Neutrophil (primary cell): ENCODE data around the gene DOK6.

Experiments used
- H3K27ac ChIP-seq: fragments of 200-600 bp; sonication (generic); 2 replicates; pipeline ENCODE4 v1.5.1; 2016; ENCODE audit warnings: mild to moderate bottlenecking, moderate library complexity
- H3K27me3 ChIP-seq: fragments of 200-600 bp; sonication (generic); 2 replicates; pipeline ENCODE4 v1.6.0; 2016; ENCODE audit warnings: mild to moderate bottlenecking
- H3K36me3 ChIP-seq: fragments of 200-600 bp; sonication (generic); 2 replicates; pipeline ENCODE4 v1.5.1; 2017
- H3K4me1 ChIP-seq, 2 experiments: fragments of 200-600 bp in 1 of 2; sonication (generic) in 1 of 2; 1 replicate in 1 of 2; 2 replicates in 1 of 2; pipeline versions ENCODE4 v1.5.1 to v1.6.1; 2013 to 2016; ENCODE audit warnings: low read depth in 1 of 2, low read length in 1 of 2, mild to moderate bottlenecking in 1 of 2, moderate library complexity in 1 of 2; ENCODE audit not compliant: control insufficient read depth in 1 of 2, insufficient read depth in 1 of 2
- H3K4me3 ChIP-seq, 2 experiments: fragments of 200-600 bp in 1 of 2; sonication (generic) in 1 of 2; 1 replicate in 1 of 2; 2 replicates in 1 of 2; pipeline ENCODE4 v1.5.1; 2013 to 2016; ENCODE audit warnings: low read depth in 1 of 2, low read length in 1 of 2, mild to moderate bottlenecking in 1 of 2, moderate library complexity in 1 of 2
- H3K9me3 ChIP-seq: fragments of 200-600 bp; sonication (generic); 2 replicates; pipeline ENCODE4 v1.5.1; 2016
- CTCF ChIP-seq: fragments of 200-600 bp; sonication (generic); IDR thresholded peaks from 2 replicates; pipeline ENCODE4 v1.5.1; 2016; ENCODE audit warnings: antibody characterized with exemption

Gene DOK6

GRCh38 chr18:69737851-69738250, 337.2 kb downstream of the DOK6 start:
- Histone ChIP-seq H3K27me3 (no peaks in the 10 kb centered on the region), H3K4me3 (no peak overlapping the region), H3K4me1 (no peaks in the 10 kb centered on the region), H3K27ac (no peak overlapping the region), H3K36me3 (no peaks in the 10 kb centered on the region), H3K9me3 (no peaks in the 10 kb centered on the region)
- TF ChIP-seq CTCF: no peak

GRCh38 chr18:69747388-69747787, 346.7 kb downstream of the DOK6 start:
- no peaks in the 10 kb centered on the region for H3K4me1 ChIP-seq
- no peaks in the 10 kb centered on the region for H3K36me3 ChIP-seq
- H3K27me3 ChIP-seq: no peaks in the 10 kb centered on the region
- TF ChIP-seq CTCF: no peak
- no peak overlapping the region for H3K27ac ChIP-seq
- H3K4me3 ChIP-seq: no peak overlapping the region
- no peaks in the 10 kb centered on the region for H3K9me3 ChIP-seq

GRCh38 chr18:69752737-69753380, 352.2 kb downstream of the DOK6 start:
- H3K27ac ChIP-seq: no peak overlapping the region
- H3K27me3 ChIP-seq: no peaks in the 10 kb centered on the region
- no peaks in the 10 kb centered on the region for H3K9me3 ChIP-seq
- no peaks in the 10 kb centered on the region for H3K4me1 ChIP-seq
- H3K4me3 ChIP-seq: no peak overlapping the region
- H3K36me3 ChIP-seq: no peaks in the 10 kb centered on the region
- no peak for TF ChIP-seq CTCF

GRCh38 chr18:69754108-69754507, 353.4 kb downstream of the DOK6 start:
- no peak for TF ChIP-seq CTCF
- H3K9me3 ChIP-seq: no peaks in the 10 kb centered on the region
- H3K27ac ChIP-seq: no peak overlapping the region
- H3K4me1 ChIP-seq: no peaks in the 10 kb centered on the region
- no peaks in the 10 kb centered on the region for H3K36me3 ChIP-seq
- no peaks in the 10 kb centered on the region for H3K27me3 ChIP-seq
- H3K4me3 ChIP-seq: no peak overlapping the region

GRCh38 chr18:69755041-69755440, 354.4 kb downstream of the DOK6 start:
- H3K4me3 ChIP-seq: no peak overlapping the region
- H3K27me3 ChIP-seq: no peaks in the 10 kb centered on the region
- H3K9me3 ChIP-seq: no peaks in the 10 kb centered on the region
- TF ChIP-seq CTCF: no peak
- no peak overlapping the region for H3K27ac ChIP-seq
- H3K4me1 ChIP-seq: no peaks in the 10 kb centered on the region
- no peaks in the 10 kb centered on the region for H3K36me3 ChIP-seq
